B cell (primary cell): ENCODE measurements around the gene UNC13D.

Experiments
- EZH2 ChIP-seq: IDR thresholded peaks from 2 replicates; pipeline ENCODE4 v1.6.1; 2012; ENCODE audit warnings: borderline replicate concordance, low read depth, mild to moderate bottlenecking, moderate library complexity, low read length; ENCODE audit not compliant: insufficient read depth, poor library complexity, severe bottlenecking
- TF ChIP-seq, protein P1 (sequence below): fragments of 200-600 bp; IDR thresholded peaks from one replicate; pipeline ENCODE4 v1.8.0; 2022; ENCODE audit warnings: antibody characterized with exemption, mild to moderate bottlenecking

DNA sequence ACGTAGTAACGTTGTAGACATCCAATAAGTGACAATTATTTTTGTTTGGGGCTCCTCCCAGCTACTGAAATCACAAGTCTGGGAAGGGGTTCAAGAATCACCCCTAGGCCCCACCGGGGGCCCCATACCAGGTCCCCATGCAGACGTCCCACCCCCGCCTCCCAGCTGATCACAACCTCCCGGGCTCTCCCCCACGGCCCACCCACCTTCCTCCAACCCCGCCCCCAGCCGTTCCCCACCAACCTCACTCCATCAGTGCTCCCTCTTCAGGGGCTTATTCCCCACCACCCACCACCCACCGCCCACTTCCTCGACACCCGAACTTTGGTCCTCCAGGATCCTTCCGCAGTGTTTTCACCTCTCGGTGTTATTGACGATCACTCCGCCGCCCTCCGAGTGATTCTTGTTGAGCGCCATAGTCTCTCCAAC, 10.7 kb upstream of the UNC13D start:
- TF ChIP-seq, protein P1, sequence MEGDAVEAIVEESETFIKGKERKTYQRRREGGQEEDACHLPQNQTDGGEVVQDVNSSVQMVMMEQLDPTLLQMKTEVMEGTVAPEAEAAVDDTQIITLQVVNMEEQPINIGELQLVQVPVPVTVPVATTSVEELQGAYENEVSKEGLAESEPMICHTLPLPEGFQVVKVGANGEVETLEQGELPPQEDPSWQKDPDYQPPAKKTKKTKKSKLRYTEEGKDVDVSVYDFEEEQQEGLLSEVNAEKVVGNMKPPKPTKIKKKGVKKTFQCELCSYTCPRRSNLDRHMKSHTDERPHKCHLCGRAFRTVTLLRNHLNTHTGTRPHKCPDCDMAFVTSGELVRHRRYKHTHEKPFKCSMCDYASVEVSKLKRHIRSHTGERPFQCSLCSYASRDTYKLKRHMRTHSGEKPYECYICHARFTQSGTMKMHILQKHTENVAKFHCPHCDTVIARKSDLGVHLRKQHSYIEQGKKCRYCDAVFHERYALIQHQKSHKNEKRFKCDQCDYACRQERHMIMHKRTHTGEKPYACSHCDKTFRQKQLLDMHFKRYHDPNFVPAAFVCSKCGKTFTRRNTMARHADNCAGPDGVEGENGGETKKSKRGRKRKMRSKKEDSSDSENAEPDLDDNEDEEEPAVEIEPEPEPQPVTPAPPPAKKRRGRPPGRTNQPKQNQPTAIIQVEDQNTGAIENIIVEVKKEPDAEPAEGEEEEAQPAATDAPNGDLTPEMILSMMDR: no peak
- no peak for TF ChIP-seq EZH2
